Loucy (cell line): ENCODE data around the gene TXNL1.

Source experiments
- H2AFZ ChIP-seq: fragments of 200-600 bp; sonication (generic); 2 replicates; pipeline ENCODE4 v1.6.0; 2016; ENCODE audit warnings: antibody characterized with exemption, mild to moderate bottlenecking, low read length, moderate library complexity
- H3F3A ChIP-seq: fragments of 200-600 bp; 2 replicates; pipeline ENCODE4 v1.6.0; 2016; ENCODE audit warnings: antibody characterized with exemption, low read depth, mild to moderate bottlenecking
- H3K27me3 ChIP-seq: fragments of 200-600 bp; sonication (generic); 2 replicates; pipeline ENCODE4 v1.6.1; 2014; ENCODE audit warnings: low read length, mild to moderate bottlenecking; ENCODE audit not compliant: insufficient read depth, poor library complexity, severe bottlenecking
- H3K36me3 ChIP-seq: fragments of 200-600 bp; sonication (generic); 2 replicates; pipeline ENCODE4 v1.6.1; 2016; ENCODE audit warnings: low read length; ENCODE audit not compliant: insufficient read depth
- H3K4me1 ChIP-seq: fragments of 200-600 bp; sonication (generic); 2 replicates; pipeline ENCODE4 v1.5.1; 2014; ENCODE audit warnings: low read length, mild to moderate bottlenecking; ENCODE audit not compliant: insufficient read depth, poor library complexity, severe bottlenecking
- H3K4me2 ChIP-seq: fragments of 200-600 bp; sonication (generic); 2 replicates; pipeline ENCODE4 v1.6.0; 2014; ENCODE audit warnings: antibody characterized with exemption, low read length, low read depth, mild to moderate bottlenecking; ENCODE audit not compliant: poor library complexity, severe bottlenecking
- H3K4me3 ChIP-seq: fragments of 200-600 bp; sonication (generic); 2 replicates; pipeline ENCODE4 v1.5.1; 2014; ENCODE audit warnings: low read length, mild to moderate bottlenecking, mixed read lengths; ENCODE audit not compliant: poor library complexity, severe bottlenecking
- H3K79me2 ChIP-seq: fragments of 200-600 bp; sonication (generic); 2 replicates; pipeline ENCODE4 v1.6.1; 2014; ENCODE audit warnings: low read length; ENCODE audit not compliant: insufficient read depth
- H3K9ac ChIP-seq: fragments of 200-600 bp; sonication (generic); 2 replicates; pipeline ENCODE4 v1.6.0; 2014; ENCODE audit warnings: mild to moderate bottlenecking, low read depth, low read length, moderate library complexity; ENCODE audit not compliant: poor library complexity, severe bottlenecking
- H3K9me2 ChIP-seq: fragments of 200-600 bp; sonication (generic); replicated peaks from 2 replicates; pipeline ENCODE4 v1.6.1; 2016; ENCODE audit warnings: low read depth, low read length, mixed read lengths
- H3K9me3 ChIP-seq: fragments of 200-600 bp; sonication (generic); 2 replicates; pipeline ENCODE4 v1.6.1; 2014; ENCODE audit warnings: mild to moderate bottlenecking, antibody characterized with exemption, low read length, low read depth; ENCODE audit not compliant: insufficient read depth
- H4K20me1 ChIP-seq: fragments of 200-600 bp; sonication (generic); 2 replicates; pipeline ENCODE4 v1.6.0; 2014; ENCODE audit warnings: antibody characterized with exemption, low read length, mild to moderate bottlenecking; ENCODE audit not compliant: insufficient read depth, poor library complexity, severe bottlenecking
- EZH2phosphoT487 ChIP-seq: fragments of 200-600 bp; IDR thresholded peaks from 2 replicates; pipeline ENCODE4 v1.6.1; 2018; ENCODE audit warnings: antibody characterized with exemption, mild to moderate bottlenecking, moderate library complexity, borderline replicate concordance
- TF ChIP-seq, protein P1 (sequence below): fragments of 200-600 bp; sonication (generic); conservative IDR thresholded peaks from 2 replicates; pipeline ENCODE4 v1.5.1; 2014; ENCODE audit warnings: mild to moderate bottlenecking, antibody characterized with exemption, low read length

Gene TXNL1

DNA sequence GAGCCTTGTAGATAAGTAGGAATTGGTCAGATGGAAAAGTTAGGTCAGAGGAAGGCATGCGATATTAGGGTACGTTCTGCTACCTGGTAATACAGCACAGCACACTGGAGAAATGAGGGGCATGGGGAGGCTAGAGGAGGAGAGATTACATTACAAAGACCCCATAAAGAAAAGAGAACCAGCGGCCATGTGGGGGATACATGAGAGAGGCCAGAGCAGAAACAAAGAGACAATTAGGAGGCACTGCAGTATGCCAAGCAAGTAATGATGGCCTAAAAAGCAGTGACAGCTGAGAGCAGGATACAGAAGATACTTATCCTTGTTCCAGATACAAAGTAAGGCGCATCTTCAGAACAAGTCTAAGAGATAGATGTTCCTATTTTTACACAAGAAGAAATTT lies 40.0 kb downstream of the TXNL1 start:
- Histone ChIP-seq H3K36me3 (peaks cover 21% of the 10 kb centered on the region), H3K4me1 (no peaks in the 10 kb centered on the region), H3K9me2 (no peaks in the 10 kb centered on the region), H3K79me2 (no peaks in the 10 kb centered on the region), H3K9ac (no peak overlapping the region), H4K20me1 (no peaks in the 10 kb centered on the region), H2AFZ (no peak overlapping the region), H3K4me3 (no peak overlapping the region), H3K9me3 (no peaks in the 10 kb centered on the region), H3K4me2 (no peak overlapping the region), H3K27me3 (no peaks in the 10 kb centered on the region), H3F3A (no peaks in the 10 kb centered on the region)
- TF ChIP-seq, protein P1, sequence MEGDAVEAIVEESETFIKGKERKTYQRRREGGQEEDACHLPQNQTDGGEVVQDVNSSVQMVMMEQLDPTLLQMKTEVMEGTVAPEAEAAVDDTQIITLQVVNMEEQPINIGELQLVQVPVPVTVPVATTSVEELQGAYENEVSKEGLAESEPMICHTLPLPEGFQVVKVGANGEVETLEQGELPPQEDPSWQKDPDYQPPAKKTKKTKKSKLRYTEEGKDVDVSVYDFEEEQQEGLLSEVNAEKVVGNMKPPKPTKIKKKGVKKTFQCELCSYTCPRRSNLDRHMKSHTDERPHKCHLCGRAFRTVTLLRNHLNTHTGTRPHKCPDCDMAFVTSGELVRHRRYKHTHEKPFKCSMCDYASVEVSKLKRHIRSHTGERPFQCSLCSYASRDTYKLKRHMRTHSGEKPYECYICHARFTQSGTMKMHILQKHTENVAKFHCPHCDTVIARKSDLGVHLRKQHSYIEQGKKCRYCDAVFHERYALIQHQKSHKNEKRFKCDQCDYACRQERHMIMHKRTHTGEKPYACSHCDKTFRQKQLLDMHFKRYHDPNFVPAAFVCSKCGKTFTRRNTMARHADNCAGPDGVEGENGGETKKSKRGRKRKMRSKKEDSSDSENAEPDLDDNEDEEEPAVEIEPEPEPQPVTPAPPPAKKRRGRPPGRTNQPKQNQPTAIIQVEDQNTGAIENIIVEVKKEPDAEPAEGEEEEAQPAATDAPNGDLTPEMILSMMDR = no peak
- TF ChIP-seq EZH2phosphoT487 = no peak

DNA sequence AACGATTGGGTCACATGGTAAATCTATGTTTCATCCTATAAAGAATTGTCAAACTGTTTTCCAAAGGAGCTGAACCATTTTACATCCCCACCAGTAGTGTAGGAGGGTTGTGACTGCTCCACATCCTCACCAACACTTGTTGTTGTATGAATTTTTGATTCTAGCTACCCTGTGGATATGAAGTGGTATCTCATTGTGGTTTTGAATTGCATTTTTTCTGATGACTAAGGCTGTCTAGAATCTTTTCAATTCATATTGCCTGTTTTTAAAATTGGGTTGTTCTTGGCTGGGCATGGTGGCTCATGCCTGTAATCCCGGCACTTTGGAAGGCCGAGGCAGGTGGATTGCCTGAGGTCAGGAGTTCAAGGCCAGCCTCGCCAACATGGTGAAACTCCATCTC lies 44.5 kb downstream of the TXNL1 start:
- no peak overlapping the region for H3K4me3 ChIP-seq
- no peaks in the 10 kb centered on the region for H3K9me2 ChIP-seq
- no peaks in the 10 kb centered on the region for H3K4me1 ChIP-seq
- H3F3A ChIP-seq = no peaks in the 10 kb centered on the region
- H3K4me2 ChIP-seq = no peak overlapping the region
- no peak overlapping the region for H2AFZ ChIP-seq
- H3K79me2 ChIP-seq = no peaks in the 10 kb centered on the region
- no peak overlapping the region for H3K9ac ChIP-seq
- no peaks in the 10 kb centered on the region for H3K36me3 ChIP-seq
- TF ChIP-seq, protein P1 = no peak
- TF ChIP-seq EZH2phosphoT487 = no peak
- no peaks in the 10 kb centered on the region for H4K20me1 ChIP-seq
- no peaks in the 10 kb centered on the region for H3K27me3 ChIP-seq
- no peaks in the 10 kb centered on the region for H3K9me3 ChIP-seq

DNA sequence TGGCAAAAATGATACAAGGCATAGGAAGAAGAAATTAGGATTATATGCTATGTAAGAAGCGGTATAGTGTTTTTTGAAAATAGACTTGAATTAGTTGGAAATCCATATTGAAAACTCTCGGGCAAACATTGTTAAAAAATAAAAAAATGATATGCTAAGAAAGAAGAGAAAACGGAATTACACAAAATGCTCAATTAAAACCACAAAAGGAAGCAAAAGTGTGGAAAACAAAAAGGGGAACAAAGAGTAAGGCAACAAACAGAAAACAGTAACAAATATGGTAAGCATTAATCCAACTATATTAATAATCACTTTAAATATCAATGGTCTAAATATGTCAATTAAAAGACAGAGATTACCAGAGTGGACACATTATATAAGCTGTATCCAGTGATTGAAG lies 58.4 kb downstream of the TXNL1 start:
- Histone ChIP-seq H3K36me3 (no peaks in the 10 kb centered on the region), H3K9ac (no peak overlapping the region), H3K4me1 (no peaks in the 10 kb centered on the region), H2AFZ (no peak overlapping the region), H3K4me2 (no peak overlapping the region), H3K9me3 (no peaks in the 10 kb centered on the region), H4K20me1 (no peaks in the 10 kb centered on the region), H3K27me3 (no peaks in the 10 kb centered on the region), H3K9me2 (no peaks in the 10 kb centered on the region), H3K79me2 (no peaks in the 10 kb centered on the region), H3K4me3 (no peak overlapping the region), H3F3A (no peaks in the 10 kb centered on the region)
- no peak for TF ChIP-seq EZH2phosphoT487
- TF ChIP-seq, protein P1 = no peak
